Esophagus (tissue), 2 donors: ENCODE measurements around the gene HOGA1. TPM values are rescaled to one million over a fixed set of nuclear protein-coding genes. Genes with fewer than 3 reads are reported as not detected.
"Not testable (repeated sequence)": the region's sequence is repeated elsewhere in the genome, so short reads cannot be mapped to it uniquely, and the experiment has no call there.

Source experiments
- H3K27ac ChIP-seq, 2 donors: one replicate each; pipeline ENCODE4 v1.5.1; 2013; ENCODE audit warnings: low read depth in 2 of 2, mild to moderate bottlenecking in 2 of 2, inconsistent platforms in 1 of 2, low read length in 1 of 2, moderate library complexity in 1 of 2
- H3K27me3 ChIP-seq, 2 donors: one replicate each; pipeline ENCODE4 v1.6.1; 2013; ENCODE audit warnings: low read length in 2 of 2, control low read depth in 1 of 2, mild to moderate bottlenecking in 1 of 2; ENCODE audit not compliant: insufficient read depth in 2 of 2, control insufficient read depth in 1 of 2
- H3K36me3 ChIP-seq, 2 donors: one replicate each; pipeline ENCODE4 v1.6.1; 2013; ENCODE audit warnings: low read length in 1 of 2; ENCODE audit not compliant: control insufficient read depth in 2 of 2, insufficient read depth in 2 of 2
- H3K4me1 ChIP-seq, 2 donors: one replicate each; pipeline ENCODE4 v1.6.1; 2013; ENCODE audit warnings: low read length in 1 of 2; ENCODE audit not compliant: control insufficient read depth in 2 of 2, insufficient read depth in 2 of 2
- H3K4me3 ChIP-seq, 2 donors: one replicate each; pipeline ENCODE4 v1.5.1; 2013; ENCODE audit warnings: low read length in 2 of 2, mild to moderate bottlenecking in 2 of 2, low read depth in 1 of 2, moderate library complexity in 1 of 2
- H3K9me3 ChIP-seq, 2 donors: one replicate each; pipeline ENCODE4 v1.6.1; 2013; ENCODE audit warnings: mild to moderate bottlenecking in 2 of 2, low read depth in 1 of 2, low read length in 1 of 2, moderate library complexity in 1 of 2; ENCODE audit not compliant: control insufficient read depth in 2 of 2, insufficient read depth in 1 of 2
- WGBS, 2 donors: extraction: QIAGEN DNeasy Blood & Tissue Kit; methylation state at CpG; one replicate each; pipeline ENCODE4 v1.1.7; 2013; 5-methylcytosine and 5-hydroxymethylcytosine counted together
- polyA plus RNA-seq, 2 donors: library from polyadenylated mRNA; stranded (reverse); fragments of 200-250 nt; gene quantifications; one replicate each; pipeline ENCODE4 v1.2.3, GENCODE V29; 2013
- donor health status: healthy with polysubstance abuse.
- donor health status: Bipolar disorder and iron deficiency.

HOGA1 gene
- polyA plus RNA-seq, 2 donors, result 0.78 to 1.4 TPM

- not testable (repeated sequence) for H3K27me3 ChIP-seq, H3K27ac ChIP-seq, H3K9me3 ChIP-seq, H3K36me3 ChIP-seq, H3K4me1 ChIP-seq, H3K4me3 ChIP-seq
- WGBS, 2 donors, result 89 to 95% methylated on average over 5 of the region's 5 CpGs
Measured at GRCh38 chr10:97554336-97554735, 29.9 kb upstream of the HOGA1 start.

GRCh38 chr10:97555541-97555940 is 28.6 kb upstream of the HOGA1 start:
- H3K9me3 ChIP-seq, H3K4me3 ChIP-seq, H3K36me3 ChIP-seq, H3K27me3 ChIP-seq, H3K4me1 ChIP-seq, H3K27ac ChIP-seq: not testable (repeated sequence)
- WGBS, 2 donors, result 80 to 86% methylated on average over 8 to 10 of the region's 10 CpGs

- H3K4me1 ChIP-seq, H3K36me3 ChIP-seq, H3K4me3 ChIP-seq, H3K27me3 ChIP-seq, H3K9me3 ChIP-seq, H3K27ac ChIP-seq: not testable (repeated sequence)
- 71 to 76% methylated on average over 17 of the region's 17 CpGs for WGBS, 2 donors
Measured at GRCh38 chr10:97560731-97561381, 23.3 kb upstream of the HOGA1 start.

DNA sequence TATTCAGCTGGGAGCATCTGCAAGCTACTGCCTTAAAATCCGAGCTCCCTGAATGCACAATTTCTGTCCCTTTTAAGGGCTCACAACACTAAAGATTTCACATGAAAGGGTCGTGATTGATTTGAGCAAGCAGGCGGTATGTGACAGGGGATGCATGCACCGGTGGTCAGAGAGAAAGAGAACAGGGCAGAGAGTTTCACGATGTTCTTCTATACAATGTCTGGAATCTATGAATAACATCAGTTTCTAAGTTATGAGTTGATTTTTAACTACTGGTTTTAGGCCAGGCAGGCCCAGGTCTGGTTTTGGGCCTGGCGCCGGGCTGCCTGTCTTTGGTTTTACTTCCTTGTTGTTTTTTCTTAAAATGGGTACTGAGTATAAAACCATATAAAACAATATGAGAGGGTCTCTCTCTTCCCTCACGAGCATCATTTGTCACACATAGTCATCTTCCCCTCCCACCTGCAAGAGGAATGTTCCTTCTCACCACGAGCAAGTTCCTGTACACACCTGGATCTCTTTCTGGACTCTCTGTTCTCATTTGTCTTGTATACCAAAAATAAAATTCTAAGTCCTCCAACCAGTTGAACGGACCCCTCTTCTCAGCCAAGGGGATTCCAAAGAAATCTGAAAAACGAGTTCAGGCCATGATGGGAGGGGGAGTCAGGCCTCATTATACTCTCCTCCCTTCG is 22.7 kb upstream of the HOGA1 start:
- not testable (repeated sequence) for H3K27me3 ChIP-seq, H3K27ac ChIP-seq
- WGBS, 2 donors, result 86 to 89% methylated on average over 12 of the region's 12 CpGs

GRCh38 chr10:97562329-97562728 is 21.9 kb upstream of the HOGA1 start:
- not testable (repeated sequence) for H3K36me3 ChIP-seq, H3K27ac ChIP-seq, H3K4me3 ChIP-seq, H3K9me3 ChIP-seq, H3K4me1 ChIP-seq, H3K27me3 ChIP-seq
- WGBS, 2 donors, result 89 to 93% methylated on average over 5 of the region's 5 CpGs

More for the DNA sequence above, 22.7 kb upstream of the HOGA1 start:
- H3K4me3 ChIP-seq, H3K36me3 ChIP-seq, H3K9me3 ChIP-seq, H3K4me1 ChIP-seq: not testable (repeated sequence)

DNA sequence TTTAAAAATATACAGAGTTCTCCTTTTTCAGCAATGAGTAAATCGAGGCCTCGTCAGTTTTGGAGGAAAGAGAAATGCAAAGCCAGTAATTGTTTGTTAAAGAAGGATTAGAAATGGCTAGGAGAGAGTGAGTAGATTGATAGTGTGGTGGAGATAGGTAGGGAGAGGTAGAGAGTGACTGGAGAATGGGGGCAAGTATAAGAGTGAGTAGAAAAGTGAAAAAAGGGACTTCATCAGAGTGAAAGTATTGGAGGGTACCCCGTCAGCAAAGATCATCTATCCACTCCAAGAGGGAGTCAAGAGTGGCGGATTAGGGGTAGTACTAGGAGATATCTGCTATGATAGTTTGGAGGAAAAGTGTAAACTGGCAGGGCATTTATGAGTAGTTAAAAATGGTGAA is 20.9 kb upstream of the HOGA1 start:
- Histone ChIP-seq H3K9me3 (no peaks in the 10 kb centered on the region), H3K27ac (no peak overlapping the region), H3K4me3 (no peak overlapping the region), H3K4me1 (no peaks in the 10 kb centered on the region), H3K36me3 (peaks cover 0 to 4% of the 10 kb centered on the region in 2 donors), H3K27me3 (no peaks in the 10 kb centered on the region)
- WGBS, 2 donors, result 95 to 97% methylated on average over 4 of the region's 4 CpGs

DNA sequence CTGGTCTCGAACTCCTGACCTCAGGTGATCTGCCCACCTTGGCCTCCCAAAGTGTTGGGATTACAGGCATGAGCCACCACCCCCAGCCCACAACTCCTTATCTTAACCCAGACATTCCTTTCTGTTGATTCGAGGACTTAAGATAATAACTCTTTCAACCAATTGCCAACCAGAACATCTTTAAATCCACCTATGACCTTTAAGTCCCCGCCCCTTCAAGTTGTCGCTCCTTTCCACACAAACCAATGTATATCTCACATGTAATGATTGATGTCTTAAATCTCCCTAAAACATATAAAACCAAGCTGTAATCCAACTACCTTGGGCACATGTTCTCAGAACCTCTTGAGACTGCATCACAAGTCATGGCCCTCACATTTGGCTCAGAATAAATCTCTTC is 19.4 kb upstream of the HOGA1 start:
- Histone ChIP-seq H3K27ac (no peak overlapping the region), H3K4me1 (no peaks in the 10 kb centered on the region), H3K4me3 (no peak overlapping the region), H3K36me3 (peaks cover 0 to 4% of the 10 kb centered on the region in 2 donors), H3K27me3 (no peaks in the 10 kb centered on the region), H3K9me3 (no peaks in the 10 kb centered on the region)
- 90 to 92% methylated on average over 4 of the region's 4 CpGs for WGBS, 2 donors

- Histone ChIP-seq H3K27ac (no peak overlapping the region), H3K36me3 (peaks cover 0 to 6% of the 10 kb centered on the region in 2 donors), H3K27me3 (no peaks in the 10 kb centered on the region), H3K4me1 (peaks cover 0 to 11% of the 10 kb centered on the region in 2 donors), H3K4me3 (no peak overlapping the region), H3K9me3 (no peaks in the 10 kb centered on the region)
- WGBS, 2 donors, result 46 to 82% methylated on average over 2 of the region's 2 CpGs
Measured at GRCh38 chr10:97566336-97566996, 17.7 kb upstream of the HOGA1 start.

- Histone ChIP-seq H3K9me3 (no peaks in the 10 kb centered on the region), H3K36me3 (peaks cover 0 to 6% of the 10 kb centered on the region in 2 donors), H3K27ac (no peak overlapping the region), H3K27me3 (no peaks in the 10 kb centered on the region), H3K4me3 (no peak overlapping the region), H3K4me1 (peaks cover 4 to 17% of the 10 kb centered on the region in 2 donors)
- WGBS, 2 donors, result 93 to 96% methylated on average over 15 of the region's 15 CpGs
Measured at GRCh38 chr10:97567891-97568290, 16.3 kb upstream of the HOGA1 start.
